ENCODE data around the gene GGNBP2.

GGNBP2 gene

DNA sequence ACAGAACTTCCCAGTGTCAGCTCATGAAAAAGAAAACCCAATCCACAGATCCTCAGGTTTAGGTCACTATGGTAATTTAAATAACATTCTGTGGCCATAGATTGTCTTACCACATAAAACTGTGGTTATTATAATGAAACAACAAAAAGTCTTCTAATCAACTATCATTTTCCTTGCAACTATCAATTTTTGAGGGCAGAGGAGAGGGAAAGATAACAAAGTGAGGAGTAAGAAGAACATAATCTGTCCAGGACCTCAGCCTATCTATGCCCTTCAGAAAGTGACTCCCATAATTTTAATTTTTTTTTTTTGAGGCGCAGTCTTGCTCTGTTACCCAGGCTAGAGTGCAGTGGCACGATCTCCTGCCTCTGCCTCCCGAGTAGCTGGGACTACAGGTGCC is 4.0 kb upstream of the GGNBP2 start:
- no peak overlapping the region for H3K4me3 ChIP-seq (ENCODE audit: severe bottlenecking)
- no peak for TF ChIP-seq CTCF (IDR thresholded peaks at IDR 0.05; ENCODE audit: poor library complexity, severe bottlenecking)
- H3K27me3 ChIP-seq (ENCODE audit: insufficient read depth, poor library complexity, severe bottlenecking) = no peaks in the 10 kb centered on the region
- peaks cover 27% of the 10 kb centered on the region for H3K36me3 ChIP-seq (ENCODE audit: low read depth)
- DNase-seq (ENCODE audit: low spot score) (no peak), ATAC-seq (ENCODE audit: low read depth) (no peak)
- H3K27ac ChIP-seq (ENCODE audit: poor library complexity, severe bottlenecking) = no peak overlapping the region
- peaks cover 5% of the 10 kb centered on the region for H3K4me1 ChIP-seq (ENCODE audit: insufficient read depth, poor library complexity, severe bottlenecking)
- no peaks in the 10 kb centered on the region for H3K9me3 ChIP-seq (ENCODE audit: severe bottlenecking)

DNA sequence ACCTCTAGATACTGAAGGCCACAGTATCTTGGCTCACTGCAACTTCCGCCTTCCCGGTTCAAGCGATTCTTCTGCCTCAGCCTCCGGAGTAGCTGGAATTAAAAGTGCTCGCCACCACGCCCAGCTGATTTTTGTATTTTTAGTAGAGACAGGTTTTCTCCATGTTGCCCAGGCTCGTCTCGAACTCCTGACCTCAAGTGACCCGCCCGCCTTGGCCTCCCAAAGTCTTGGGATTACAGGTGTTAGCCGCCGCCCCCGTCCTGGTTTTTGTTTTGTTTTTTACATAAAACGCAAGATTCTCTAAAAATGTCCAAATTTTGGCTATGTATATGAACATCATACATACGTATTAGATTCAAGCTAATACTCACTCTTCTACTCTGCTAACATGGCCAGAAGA is 2.0 kb upstream of the GGNBP2 start:
- H3K27me3 ChIP-seq (ENCODE audit: insufficient read depth, poor library complexity, severe bottlenecking) = no peaks in the 10 kb centered on the region
- H3K9me3 ChIP-seq (ENCODE audit: severe bottlenecking) = no peaks in the 10 kb centered on the region
- no peak for ATAC-seq (ENCODE audit: low read depth)
- no peak for DNase-seq (ENCODE audit: low spot score)
- no peak overlapping the region for H3K4me3 ChIP-seq (ENCODE audit: severe bottlenecking)
- no peak for TF ChIP-seq CTCF (IDR thresholded peaks at IDR 0.05; ENCODE audit: poor library complexity, severe bottlenecking)
- peaks cover 15% of the 10 kb centered on the region for H3K4me1 ChIP-seq (ENCODE audit: insufficient read depth, poor library complexity, severe bottlenecking)
- H3K27ac ChIP-seq (ENCODE audit: poor library complexity, severe bottlenecking) = no peak overlapping the region
- peaks cover 35% of the 10 kb centered on the region for H3K36me3 ChIP-seq (ENCODE audit: low read depth)

GRCh38 chr17:36544044-36544306 is 744 bp upstream of the GGNBP2 start:
- no peak for TF ChIP-seq CTCF (IDR thresholded peaks at IDR 0.05; ENCODE audit: poor library complexity, severe bottlenecking)
- H3K36me3 ChIP-seq (ENCODE audit: low read depth) = peaks cover 32% of the 10 kb centered on the region
- DNase-seq (ENCODE audit: low spot score) (no peak), ATAC-seq (ENCODE audit: low read depth) (peak; percentile 13)
- H3K9me3 ChIP-seq (ENCODE audit: severe bottlenecking) = no peaks in the 10 kb centered on the region
- H3K4me3 ChIP-seq (ENCODE audit: severe bottlenecking) = peak overlapping the region; percentile 96
- peaks cover 20% of the 10 kb centered on the region for H3K4me1 ChIP-seq (ENCODE audit: insufficient read depth, poor library complexity, severe bottlenecking)
- H3K27me3 ChIP-seq (ENCODE audit: insufficient read depth, poor library complexity, severe bottlenecking) = no peaks in the 10 kb centered on the region
- peak overlapping the region; percentile 88 for H3K27ac ChIP-seq (ENCODE audit: poor library complexity, severe bottlenecking)

DNA sequence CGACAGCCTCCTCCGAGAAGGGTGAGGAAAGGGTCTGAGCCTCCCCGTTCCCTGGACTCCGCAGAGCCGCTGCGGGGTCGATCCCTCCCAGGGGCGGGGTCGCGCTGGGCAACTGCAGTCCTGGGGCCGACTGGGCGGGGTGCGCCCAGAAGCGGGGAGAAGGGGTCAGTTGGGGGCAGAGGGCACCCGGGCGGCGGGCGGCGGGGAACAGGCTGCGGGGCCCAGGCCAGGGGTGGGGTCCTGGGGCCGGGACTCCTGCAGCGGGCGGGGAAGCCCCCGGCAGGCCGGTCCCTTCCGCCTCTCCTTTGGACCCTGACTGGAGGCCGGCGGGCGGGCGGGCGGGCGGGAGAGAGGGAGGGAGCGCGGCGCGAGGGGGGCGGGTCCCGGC is 352 bp downstream of the GGNBP2 start:
- Histone ChIP-seq H3K27ac (ENCODE audit: poor library complexity, severe bottlenecking) (peak overlapping the region; percentile 88), H3K9me3 (ENCODE audit: severe bottlenecking) (no peaks in the 10 kb centered on the region), H3K4me3 (ENCODE audit: severe bottlenecking) (peak overlapping the region; percentile 96), H3K27me3 (ENCODE audit: insufficient read depth, poor library complexity, severe bottlenecking) (no peaks in the 10 kb centered on the region), H3K36me3 (ENCODE audit: low read depth) (peaks cover 39% of the 10 kb centered on the region), H3K4me1 (ENCODE audit: insufficient read depth, poor library complexity, severe bottlenecking) (peaks cover 20% of the 10 kb centered on the region)
- ATAC-seq (ENCODE audit: low read depth) (peak; percentile 50), DNase-seq (ENCODE audit: low spot score) (no peak)
- TF ChIP-seq CTCF (IDR thresholded peaks at IDR 0.05; ENCODE audit: poor library complexity, severe bottlenecking) = no peak

- TF ChIP-seq CTCF (IDR thresholded peaks at IDR 0.05; ENCODE audit: poor library complexity, severe bottlenecking) = no peak
- peak; percentile 97 for DNase-seq (ENCODE audit: low spot score)
- H3K36me3 ChIP-seq (ENCODE audit: low read depth) = peaks cover 45% of the 10 kb centered on the region
- no peaks in the 10 kb centered on the region for H3K9me3 ChIP-seq (ENCODE audit: severe bottlenecking)
- H3K4me1 ChIP-seq (ENCODE audit: insufficient read depth, poor library complexity, severe bottlenecking) = peaks cover 20% of the 10 kb centered on the region
- H3K4me3 ChIP-seq (ENCODE audit: severe bottlenecking) = peak overlapping the region; percentile 96
- peak; percentile 88 for ATAC-seq (ENCODE audit: low read depth)
- H3K27me3 ChIP-seq (ENCODE audit: insufficient read depth, poor library complexity, severe bottlenecking) = no peaks in the 10 kb centered on the region
- peak overlapping the region; percentile 88 for H3K27ac ChIP-seq (ENCODE audit: poor library complexity, severe bottlenecking)
Observed at GRCh38 chr17:36545465-36546417, 1.0 kb downstream of the GGNBP2 start.
